ENCODE data around the gene DMKN.

DMKN gene

DNA sequence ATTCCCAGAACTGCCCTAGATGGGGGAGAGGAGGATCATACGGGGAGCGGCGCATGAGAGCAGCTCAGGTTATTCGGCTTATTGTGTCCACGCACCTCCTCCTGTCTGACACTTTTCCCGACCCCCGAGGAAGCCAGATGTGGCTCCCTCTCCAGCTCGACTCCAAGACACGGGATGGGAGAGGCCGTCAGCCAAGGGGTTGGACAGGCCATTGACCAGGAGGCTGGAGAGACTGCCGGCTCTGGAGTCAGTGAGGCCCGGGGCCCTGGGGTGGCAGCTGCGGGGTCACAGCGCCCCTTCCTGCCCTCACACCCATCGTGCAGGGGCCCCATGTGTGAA lies 2.9 kb downstream of the DMKN start:
- no peak overlapping the region for H3K27ac ChIP-seq

DNA sequence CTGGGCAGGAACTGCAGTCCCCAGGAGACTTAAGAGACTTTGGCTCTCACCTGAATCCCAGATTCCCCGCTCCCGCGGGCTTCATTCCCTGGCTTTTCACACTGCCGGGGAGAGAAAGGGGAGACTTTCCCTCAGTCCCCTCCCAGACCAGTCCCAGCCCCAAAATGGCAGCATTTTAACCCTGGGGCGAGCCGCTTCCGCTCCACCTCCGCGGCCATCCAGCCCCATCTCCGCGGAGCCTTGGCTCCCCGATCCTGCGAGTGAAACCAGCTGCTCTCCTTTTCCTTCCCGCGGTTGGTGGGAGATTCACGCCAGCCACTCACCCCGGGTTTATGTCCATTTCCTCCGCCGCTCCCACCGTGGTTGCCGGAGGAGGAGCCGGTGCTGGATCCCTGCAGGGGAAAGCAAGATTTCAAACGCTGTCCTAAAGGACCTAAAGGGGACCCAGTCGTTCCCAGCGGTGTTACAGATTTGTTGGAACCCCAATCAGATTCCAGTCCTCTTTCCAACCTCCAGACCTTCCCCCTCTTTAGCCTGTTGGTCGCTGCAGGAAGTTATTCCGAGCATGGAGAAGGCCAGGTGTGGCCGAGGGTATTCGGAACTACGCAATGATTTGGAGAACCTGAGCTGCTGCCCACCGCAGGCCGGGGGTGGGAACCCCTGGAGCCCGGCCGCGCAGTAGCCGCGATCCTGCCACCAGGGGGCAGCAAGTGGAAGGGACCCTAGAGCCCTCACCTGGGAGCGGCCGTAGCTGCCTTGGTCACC lies 3.4 kb downstream of the DMKN start:
- H3K27ac ChIP-seq: no peak overlapping the region
- no peak for TF ChIP-seq ZFX (IDR thresholded peaks at IDR 0.05)
- TF ChIP-seq, protein P1, sequence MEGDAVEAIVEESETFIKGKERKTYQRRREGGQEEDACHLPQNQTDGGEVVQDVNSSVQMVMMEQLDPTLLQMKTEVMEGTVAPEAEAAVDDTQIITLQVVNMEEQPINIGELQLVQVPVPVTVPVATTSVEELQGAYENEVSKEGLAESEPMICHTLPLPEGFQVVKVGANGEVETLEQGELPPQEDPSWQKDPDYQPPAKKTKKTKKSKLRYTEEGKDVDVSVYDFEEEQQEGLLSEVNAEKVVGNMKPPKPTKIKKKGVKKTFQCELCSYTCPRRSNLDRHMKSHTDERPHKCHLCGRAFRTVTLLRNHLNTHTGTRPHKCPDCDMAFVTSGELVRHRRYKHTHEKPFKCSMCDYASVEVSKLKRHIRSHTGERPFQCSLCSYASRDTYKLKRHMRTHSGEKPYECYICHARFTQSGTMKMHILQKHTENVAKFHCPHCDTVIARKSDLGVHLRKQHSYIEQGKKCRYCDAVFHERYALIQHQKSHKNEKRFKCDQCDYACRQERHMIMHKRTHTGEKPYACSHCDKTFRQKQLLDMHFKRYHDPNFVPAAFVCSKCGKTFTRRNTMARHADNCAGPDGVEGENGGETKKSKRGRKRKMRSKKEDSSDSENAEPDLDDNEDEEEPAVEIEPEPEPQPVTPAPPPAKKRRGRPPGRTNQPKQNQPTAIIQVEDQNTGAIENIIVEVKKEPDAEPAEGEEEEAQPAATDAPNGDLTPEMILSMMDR (conservative IDR thresholded peaks at IDR 0.05): peak; percentile 96

More for the DNA sequence above, 2.9 kb downstream of the DMKN start:
- TF ChIP-seq, protein P1 (conservative IDR thresholded peaks at IDR 0.05): peak; percentile 64
- no peak for TF ChIP-seq ZFX (IDR thresholded peaks at IDR 0.05)

DNA sequence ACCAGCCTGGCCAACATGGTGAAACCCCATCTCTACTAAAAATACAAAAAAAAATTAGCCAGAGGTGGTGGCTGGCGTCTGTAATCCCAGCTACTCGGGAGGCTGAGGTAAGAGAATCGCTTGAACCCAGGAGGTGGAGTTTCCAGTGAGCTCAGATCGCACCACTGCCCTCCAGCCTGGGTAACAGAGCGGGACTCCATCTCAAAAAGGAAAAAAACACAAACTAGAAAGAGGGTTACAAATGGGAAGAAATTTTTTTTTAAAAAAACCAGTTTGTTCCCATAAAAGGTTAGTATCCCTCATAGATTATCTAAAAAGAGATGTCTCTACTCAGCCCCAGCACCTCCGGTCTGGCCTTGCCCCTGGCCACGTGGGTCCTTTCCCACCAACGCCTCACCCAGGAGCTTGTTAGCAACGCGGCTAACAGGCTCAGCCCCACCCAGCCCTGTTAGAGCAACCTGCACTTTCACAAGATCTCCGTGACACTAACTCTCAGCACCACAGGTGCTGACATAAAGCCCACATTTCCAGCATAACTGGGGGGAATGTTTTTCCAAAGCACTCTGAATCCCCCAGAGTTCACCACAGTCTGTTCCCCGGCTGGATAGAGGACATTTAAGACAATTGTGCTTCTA lies 4.3 kb downstream of the DMKN start:
- H3K27ac ChIP-seq: no peak overlapping the region
- no peak for TF ChIP-seq ZFX (IDR thresholded peaks at IDR 0.05)
- TF ChIP-seq, protein P1 (conservative IDR thresholded peaks at IDR 0.05): no peak

DNA sequence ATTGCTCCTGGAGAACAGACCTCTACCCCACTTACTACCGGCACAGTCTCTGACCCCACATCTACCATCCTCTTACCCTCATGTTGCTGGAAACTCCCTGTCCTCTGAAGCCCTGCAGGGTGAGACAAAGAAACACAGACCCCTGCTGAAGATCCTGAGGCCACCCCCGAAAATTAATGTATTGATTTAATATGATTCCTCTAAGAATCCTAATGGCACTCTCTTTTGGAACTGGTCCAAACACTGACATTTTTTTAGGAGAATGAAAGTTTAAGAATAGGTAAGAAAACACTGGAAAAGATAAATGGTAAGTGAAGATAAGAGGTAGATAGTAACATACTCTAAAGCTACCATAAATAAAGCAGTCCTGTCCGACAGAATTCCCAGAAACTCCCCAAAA lies 5.3 kb downstream of the DMKN start:
- H3K27ac ChIP-seq: no peak overlapping the region
- TF ChIP-seq, protein P1 (conservative IDR thresholded peaks at IDR 0.05): no peak
- no peak for TF ChIP-seq ZFX (IDR thresholded peaks at IDR 0.05)

DNA sequence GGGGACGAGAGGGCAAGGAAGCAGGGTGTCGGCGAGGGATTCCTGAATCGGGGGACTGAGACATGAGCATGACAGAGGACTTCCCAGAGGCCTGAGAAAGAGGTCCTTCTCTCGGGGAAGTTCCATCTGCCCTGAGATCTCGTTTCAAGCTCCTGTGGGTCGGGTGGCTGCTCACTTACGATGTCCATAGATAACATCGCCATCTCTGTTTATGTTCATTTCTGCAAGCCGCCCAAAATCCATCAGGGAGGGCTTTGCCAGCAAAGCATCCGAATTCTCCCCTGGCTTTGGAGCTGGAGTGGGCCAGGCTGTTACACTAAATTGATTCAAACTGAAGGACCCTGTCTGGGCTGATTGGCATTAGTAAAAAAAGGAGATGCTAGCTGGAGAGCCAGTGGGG lies 5.9 kb downstream of the DMKN start:
- TF ChIP-seq, protein P1 (conservative IDR thresholded peaks at IDR 0.05): no peak
- no peak for TF ChIP-seq ZFX (IDR thresholded peaks at IDR 0.05)

DNA sequence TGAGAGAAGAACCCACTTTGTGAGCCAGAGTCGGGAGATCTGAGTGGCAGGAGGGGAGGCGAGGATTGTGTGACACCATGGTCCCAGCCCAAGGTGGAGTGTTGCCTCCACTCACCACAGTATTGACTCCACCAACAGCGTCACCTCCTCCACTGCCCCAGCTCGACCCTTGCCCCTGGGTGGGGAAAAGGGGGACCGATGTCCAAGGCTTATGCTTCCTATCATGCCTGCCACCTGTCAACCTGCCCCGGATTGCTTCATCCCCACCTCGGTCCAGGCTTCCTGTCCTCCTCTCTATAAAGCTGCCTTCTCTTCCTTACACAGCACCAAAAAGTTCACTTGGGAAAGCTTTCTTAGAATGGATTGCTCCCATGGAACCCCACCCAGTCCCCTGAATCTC lies 7.4 kb downstream of the DMKN start:
- no peak for TF ChIP-seq ZFX (IDR thresholded peaks at IDR 0.05)
- TF ChIP-seq, protein P1 (conservative IDR thresholded peaks at IDR 0.05): no peak
- no peak overlapping the region for H3K27ac ChIP-seq

More for the DNA sequence above, 5.9 kb downstream of the DMKN start:
- H3K27ac ChIP-seq: no peak overlapping the region

DNA sequence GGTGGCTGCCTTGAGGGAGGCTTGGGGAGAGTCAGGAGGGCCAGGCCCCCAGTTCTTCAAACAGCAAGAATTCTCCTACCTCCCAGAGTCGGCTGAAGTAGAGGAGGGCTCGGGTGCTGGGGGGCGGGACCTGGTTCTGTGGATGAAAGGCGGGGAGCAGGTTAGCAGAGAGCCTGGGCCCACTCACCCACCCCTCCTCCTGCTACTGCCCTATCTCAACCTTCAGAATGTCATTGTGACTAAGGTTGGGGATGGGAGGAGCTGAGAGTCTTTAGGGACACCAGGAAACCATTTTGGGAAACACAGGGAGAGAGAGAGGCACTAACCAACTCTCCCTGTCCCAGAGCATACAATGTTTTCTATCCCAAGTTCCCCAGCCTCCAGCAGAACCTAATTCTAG lies 10.7 kb downstream of the DMKN start:
- no peak overlapping the region for H3K27ac ChIP-seq

More for the DNA sequence above, 10.7 kb downstream of the DMKN start:
- TF ChIP-seq ZFX (IDR thresholded peaks at IDR 0.05): no peak
- TF ChIP-seq, protein P1 (conservative IDR thresholded peaks at IDR 0.05): no peak
